Measurements from ENCODE around the gene DHRS2. TPM values are rescaled to one million over a fixed set of nuclear protein-coding genes. Genes with fewer than 3 reads are reported as not detected.

The DHRS2 gene
- total and polyA plus RNA-seq, 4 donors = 0.08 to 0.67 (median 0.36) TPM

GRCh38 chr14:23644919-23645336 lies 8.8 kb downstream of the DHRS2 start:
- WGBS, 2 donors = 90% methylated on average over 8 of the region's 8 CpGs
- H3K9ac ChIP-seq (ENCODE audit: insufficient read depth in 1 of 2, low read length in 2 of 2) = no peak overlapping the region
- H3K27me3 ChIP-seq (ENCODE audit: control insufficient read depth in 3 of 3, insufficient read depth in 3 of 3, low read length in 2 of 3) = no peaks in the 10 kb centered on the region
- H3K36me3 ChIP-seq (ENCODE audit: control insufficient read depth in 4 of 4, insufficient read depth in 4 of 4, low read length in 4 of 4) = no peaks in the 10 kb centered on the region
- H3K27ac ChIP-seq (ENCODE audit: low read depth in 1 of 2, low read length in 1 of 2) = no peak overlapping the region
- no peak for ATAC-seq (ENCODE audit: insufficient read depth, low FRiP score)
- DNase-seq = no peak
- H3K4me3 ChIP-seq = no peak overlapping the region
- no peak for TF ChIP-seq CTCF (IDR thresholded peaks at IDR 0.05; ENCODE audit: control extremely low read depth, extremely low read depth)
- no peaks in the 10 kb centered on the region for H3K9me3 ChIP-seq (ENCODE audit: control insufficient read depth in 4 of 4, insufficient read depth in 3 of 4, low read length in 3 of 4)
- peaks cover 0 to 23% (median 12%) of the 10 kb centered on the region in 5 donors for H3K4me1 ChIP-seq (ENCODE audit: control insufficient read depth in 5 of 5, insufficient read depth in 5 of 5, low read length in 5 of 5)

GRCh38 chr14:23645504-23645811 lies 9.3 kb downstream of the DHRS2 start:
- no peak for TF ChIP-seq CTCF (IDR thresholded peaks at IDR 0.05; ENCODE audit: control extremely low read depth, extremely low read depth)
- H3K27me3 ChIP-seq (ENCODE audit: control insufficient read depth in 3 of 3, insufficient read depth in 3 of 3, low read length in 2 of 3) = no peaks in the 10 kb centered on the region
- H3K27ac ChIP-seq (ENCODE audit: low read depth in 1 of 2, low read length in 1 of 2) = no peak overlapping the region
- 96 to 98% methylated on average over 4 of the region's 4 CpGs for WGBS, 2 donors
- ATAC-seq (ENCODE audit: insufficient read depth, low FRiP score) (no peak), DNase-seq (no peak)
- no peak overlapping the region for H3K4me3 ChIP-seq
- H3K9ac ChIP-seq (ENCODE audit: insufficient read depth in 1 of 2, low read length in 2 of 2) = no peak overlapping the region
- H3K9me3 ChIP-seq (ENCODE audit: control insufficient read depth in 4 of 4, insufficient read depth in 3 of 4, low read length in 3 of 4) = no peaks in the 10 kb centered on the region
- peaks cover 0 to 18% (median 12%) of the 10 kb centered on the region in 5 donors for H3K4me1 ChIP-seq (ENCODE audit: control insufficient read depth in 5 of 5, insufficient read depth in 5 of 5, low read length in 5 of 5)
- H3K36me3 ChIP-seq (ENCODE audit: control insufficient read depth in 4 of 4, insufficient read depth in 4 of 4, low read length in 4 of 4) = no peaks in the 10 kb centered on the region

- no peaks in the 10 kb centered on the region for H3K36me3 ChIP-seq (ENCODE audit: control insufficient read depth in 4 of 4, insufficient read depth in 4 of 4, low read length in 4 of 4)
- ATAC-seq (ENCODE audit: insufficient read depth, low FRiP score) (no peak), DNase-seq (no peak)
- H3K4me3 ChIP-seq = no peak overlapping the region
- TF ChIP-seq CTCF (IDR thresholded peaks at IDR 0.05; ENCODE audit: control extremely low read depth, extremely low read depth) = no peak
- peaks cover 0 to 12% (median 7%) of the 10 kb centered on the region in 5 donors for H3K4me1 ChIP-seq (ENCODE audit: control insufficient read depth in 5 of 5, insufficient read depth in 5 of 5, low read length in 5 of 5)
- H3K9me3 ChIP-seq (ENCODE audit: control insufficient read depth in 4 of 4, insufficient read depth in 3 of 4, low read length in 3 of 4) = no peaks in the 10 kb centered on the region
- no peaks in the 10 kb centered on the region for H3K27me3 ChIP-seq (ENCODE audit: control insufficient read depth in 3 of 3, insufficient read depth in 3 of 3, low read length in 2 of 3)
- 82% methylated on average over 9 of the region's 9 CpGs for WGBS, 2 donors
- no peak overlapping the region for H3K27ac ChIP-seq (ENCODE audit: low read depth in 1 of 2, low read length in 1 of 2)
- H3K9ac ChIP-seq (ENCODE audit: insufficient read depth in 1 of 2, low read length in 2 of 2) = no peak overlapping the region
Observed at GRCh38 chr14:23645812-23646647, 9.9 kb downstream of the DHRS2 start.
